Stomach (tissue), 9 donors: Measurements from ENCODE around the gene ZBTB17. TPM values are rescaled to one million over a fixed set of nuclear protein-coding genes. Genes with fewer than 3 reads are reported as not detected.

Experiments
- DNase-seq, 2 donors: peaks; one replicate each; pipeline versions ENCODE4 v3.0.0 to v3.0.0-alpha.2; 2013 to 2019
- H3K27ac ChIP-seq, 5 donors: fragments of 200-600 bp in 4 of 5; sonication (generic) in 4 of 5; one replicate each; pipeline ENCODE4 v1.5.1; 2013 to 2019; ENCODE audit warnings: mild to moderate bottlenecking in 1 of 5, moderate library complexity in 1 of 5
- H3K27me3 ChIP-seq, 3 donors: fragments of 200-600 bp; sonication (generic); one replicate each; pipeline ENCODE4 v1.5.1; 2017 to 2019; ENCODE audit warnings: mixed run types in 1 of 3
- H3K36me3 ChIP-seq, 4 donors: fragments of 200-600 bp; sonication (generic); 1 replicate in 3 of 4; 2 replicates in 1 of 4; pipeline ENCODE4 v1.5.1; 2016 to 2019
- H3K4me1 ChIP-seq, 4 donors: fragments of 200-600 bp; sonication (generic); one replicate each; pipeline ENCODE4 v1.5.1; 2016 to 2019
- H3K4me3 ChIP-seq, 4 donors: fragments of 200-600 bp; sonication (generic) in 3 of 4; one replicate each; pipeline ENCODE4 v1.5.1; 2016 to 2019; ENCODE audit warnings: mild to moderate bottlenecking in 1 of 4
- H3K9me3 ChIP-seq, 4 donors: fragments of 200-600 bp; sonication (generic); one replicate each; pipeline ENCODE4 v1.5.1; 2016 to 2019
- CTCF ChIP-seq, 7 experiments: fragments of 450-650 bp in 4 of 7; fragments of 200-600 bp in 3 of 7; sonication (generic) in 3 of 7; IDR thresholded peaks; one replicate each; pipeline ENCODE4 v1.5.1; 2016 to 2019; ENCODE audit warnings: antibody characterized with exemption in 7 of 7, control low read depth in 2 of 7, mild to moderate bottlenecking in 1 of 7
- EP300 ChIP-seq: sonication (generic); formaldehyde crosslinking; IDR thresholded peaks from one replicate; pipeline ENCODE4 v1.6.1; 2017; ENCODE audit warnings: antibody characterized with exemption
- POLR2A ChIP-seq, 4 donors: fragments of 450-650 bp; IDR thresholded peaks; one replicate each; pipeline ENCODE4 v1.6.1; 2016; ENCODE audit warnings: antibody characterized with exemption in 4 of 4, control low read depth in 2 of 4, mild to moderate bottlenecking in 1 of 4, moderate library complexity in 1 of 4
- POLR2AphosphoS5 ChIP-seq, 3 donors: sonication (generic); formaldehyde crosslinking; IDR thresholded peaks; one replicate each; pipeline ENCODE4 v1.6.1; 2016; ENCODE audit warnings: antibody characterized with exemption in 3 of 3
- WGBS, 5 donors: extraction: QIAGEN DNeasy Blood & Tissue Kit in 3 of 5; methylation state at CpG; one replicate each; pipeline versions ENCODE4 v1.1.5 to v1.1.7; 2013 to 2018; 5-methylcytosine and 5-hydroxymethylcytosine counted together
- intact Hi-C: fragments of 100-400 bp; cut with DNase I; formaldehyde crosslinking; loops from one replicate; pipeline ENCODE4 v1.15.1; 2023; ENCODE audit warnings: low total_unique reads
- polyA plus RNA-seq, 3 donors: library from polyadenylated mRNA; stranded (reverse); fragments of 200-250 nt; gene quantifications; one replicate each; pipeline ENCODE4 v1.2.3, GENCODE V29; 2013
- total RNA-seq, 5 donors: library from RNA; depleted of rRNA; stranded (reverse); fragments of >200 nt; gene quantifications; one replicate each; pipeline versions ENCODE4 v1.1.0 to v1.2.3, GENCODE V29; 2014 to 2016
- donor health status: healthy with polysubstance abuse.
- donor health status: Bipolar disorder and iron deficiency.
- donor health status: healthy.

ZBTB17 gene
- total and polyA plus RNA-seq, 8 donors, result 13.0 to 136 (median 46.5) TPM

GRCh38 chr1:15950763-15951295 is 25.1 kb downstream of the ZBTB17 start:
- intact Hi-C loops, result no loop called here
- TF ChIP-seq POLR2AphosphoS5 (IDR thresholded peaks at IDR 0.05) (no peak), POLR2A (IDR thresholded peaks at IDR 0.05) (no peak), EP300 (no peak), CTCF (IDR thresholded peaks at IDR 0.05) (no peak)
- Histone ChIP-seq H3K27ac (peak overlapping the region; percentile 49 to 92 (median 86)), H3K4me3 (no peak overlapping the region), H3K9me3 (no peaks in the 10 kb centered on the region), H3K36me3 (peaks cover 14 to 34% (median 29%) of the 10 kb centered on the region in 4 donors), H3K27me3 (no peaks in the 10 kb centered on the region), H3K4me1 (peaks cover 60 to 72% (median 69%) of the 10 kb centered on the region in 4 donors)
- 41 to 63% (median 58%) methylated on average over 6 to 10 of the region's 10 CpGs for WGBS, 5 donors
- DNase-seq, result peak in 1 of 2 donors; percentile 64

GRCh38 chr1:15950302-15950701 is 25.6 kb downstream of the ZBTB17 start:
- Histone ChIP-seq H3K9me3 (no peaks in the 10 kb centered on the region), H3K27ac (peak overlapping the region; percentile 49 to 92 (median 86)), H3K4me1 (peaks cover 60 to 69% (median 69%) of the 10 kb centered on the region in 4 donors), H3K4me3 (peak overlapping the region in 2 of 4 donors; percentile 18 to 20), H3K27me3 (no peaks in the 10 kb centered on the region), H3K36me3 (peaks cover 20 to 39% (median 34%) of the 10 kb centered on the region in 4 donors)
- intact Hi-C loops, result no loop called here
- DNase-seq, result no peak
- TF ChIP-seq EP300, result no peak
- TF ChIP-seq POLR2A (IDR thresholded peaks at IDR 0.05), result no peak
- TF ChIP-seq CTCF (IDR thresholded peaks at IDR 0.05), result no peak
- TF ChIP-seq POLR2AphosphoS5 (IDR thresholded peaks at IDR 0.05), result no peak
- WGBS, 5 donors, result 75 to 95% (median 85%) methylated on average over 4 of the region's 4 CpGs

GRCh38 chr1:15949453-15950245 is 26.3 kb downstream of the ZBTB17 start:
- Histone ChIP-seq H3K36me3 (peaks cover 25 to 46% (median 41%) of the 10 kb centered on the region in 4 donors), H3K4me3 (peak overlapping the region in 3 of 4 donors; percentile 18 to 29 (median 20)), H3K4me1 (peaks cover 60 to 69% (median 67%) of the 10 kb centered on the region in 4 donors), H3K27me3 (no peaks in the 10 kb centered on the region), H3K27ac (peak overlapping the region; percentile 49 to 92 (median 86)), H3K9me3 (no peaks in the 10 kb centered on the region)
- WGBS, 5 donors, result 17 to 40% (median 36%) methylated on average over 19 to 25 of the region's 25 CpGs
- intact Hi-C loops, result no loop called here
- peak; percentile 77 to 90 for DNase-seq
- TF ChIP-seq POLR2AphosphoS5 (IDR thresholded peaks at IDR 0.05) (peak; percentile 32 to 84 (median 67)), CTCF (IDR thresholded peaks at IDR 0.05) (no peak), POLR2A (IDR thresholded peaks at IDR 0.05) (no peak), EP300 (peak; percentile 25)

- DNase-seq, result peak; percentile 38 to 75
- no peak for TF ChIP-seq EP300
- no peak for TF ChIP-seq CTCF (IDR thresholded peaks at IDR 0.05)
- peak in 1 of 3 donors; percentile 19 for TF ChIP-seq POLR2AphosphoS5 (IDR thresholded peaks at IDR 0.05)
- intact Hi-C loops, result no loop called here
- Histone ChIP-seq H3K9me3 (no peaks in the 10 kb centered on the region), H3K4me3 (peak overlapping the region in 3 of 4 donors; percentile 18 to 29 (median 20)), H3K4me1 (peaks cover 56 to 61% (median 60%) of the 10 kb centered on the region in 4 donors), H3K27ac (peak overlapping the region; percentile 49 to 92 (median 86)), H3K27me3 (no peaks in the 10 kb centered on the region), H3K36me3 (peaks cover 34 to 54% (median 49%) of the 10 kb centered on the region in 4 donors)
- WGBS, 5 donors, result 47 to 70% (median 60%) methylated on average over 11 to 15 of the region's 15 CpGs
Observed at GRCh38 chr1:15948595-15949452, 27.1 kb downstream of the ZBTB17 start.
